ENCODE results near the gene TBC1D5.

The TBC1D5 gene

GRCh38 chr3:17459470-17459993 is 282.9 kb downstream of the TBC1D5 start:
- no peak for DNase-seq

GRCh38 chr3:17456650-17457049 is 285.8 kb downstream of the TBC1D5 start:
- DNase-seq, result no peak

GRCh38 chr3:17456046-17456445 is 286.4 kb downstream of the TBC1D5 start:
- no peak for DNase-seq

GRCh38 chr3:17444865-17445264 is 297.6 kb downstream of the TBC1D5 start:
- peak; percentile 5 to 40 for DNase-seq

- DNase-seq, result no peak
These were observed 299.3 kb downstream of the TBC1D5 start for GRCh38 chr3:17443142-17443541.

- no peak for DNase-seq
These were observed 299.9 kb downstream of the TBC1D5 start for GRCh38 chr3:17442332-17443049.

- peak; percentile 19 to 49 for DNase-seq
These were observed 308.6 kb downstream of the TBC1D5 start for GRCh38 chr3:17433876-17434275.

- DNase-seq, result no peak
These were observed 310.2 kb downstream of the TBC1D5 start for GRCh38 chr3:17432236-17432635.

GRCh38 chr3:17431484-17432045 is 310.9 kb downstream of the TBC1D5 start:
- no peak for DNase-seq

- DNase-seq, result peak in 1 of 2 experiments; percentile 52
These were observed 311.4 kb downstream of the TBC1D5 start for GRCh38 chr3:17431004-17431403.

- peak in 1 of 2 experiments; percentile 19 for DNase-seq
These were observed 311.8 kb downstream of the TBC1D5 start for GRCh38 chr3:17430582-17430981.

GRCh38 chr3:17423786-17424536 is 318.5 kb downstream of the TBC1D5 start:
- DNase-seq, result peak; percentile 10 to 66

- DNase-seq, result no peak
These were observed 319.8 kb downstream of the TBC1D5 start for GRCh38 chr3:17422636-17423035.

- DNase-seq, result no peak
These were observed 321.8 kb downstream of the TBC1D5 start for GRCh38 chr3:17420668-17421067.

GRCh38 chr3:17412950-17413530 is 329.4 kb downstream of the TBC1D5 start:
- peak; percentile 55 to 85 for DNase-seq

- peak; percentile 53 to 92 for DNase-seq
These were observed 331.1 kb downstream of the TBC1D5 start for GRCh38 chr3:17411157-17411877.

- DNase-seq, result no peak
These were observed 334.9 kb downstream of the TBC1D5 start for GRCh38 chr3:17407576-17407975.

GRCh38 chr3:17404548-17404947 is 337.9 kb downstream of the TBC1D5 start:
- DNase-seq, result no peak

- no peak for DNase-seq
These were observed 340.0 kb downstream of the TBC1D5 start for GRCh38 chr3:17402442-17402841.

- no peak for DNase-seq
These were observed 340.5 kb downstream of the TBC1D5 start for GRCh38 chr3:17401912-17402311.

- no peak for DNase-seq
These were observed 342.8 kb downstream of the TBC1D5 start for GRCh38 chr3:17399586-17399985.

- DNase-seq, result no peak
These were observed 343.4 kb downstream of the TBC1D5 start for GRCh38 chr3:17398959-17399551.
